ENCODE data around the gene DMD. TPM values are rescaled to one million over a fixed set of nuclear protein-coding genes. Genes with fewer than 3 reads are reported as not detected.

DMD gene
- total RNA-seq, 1 donor from 2014 or later: 22.2 TPM

DNA sequence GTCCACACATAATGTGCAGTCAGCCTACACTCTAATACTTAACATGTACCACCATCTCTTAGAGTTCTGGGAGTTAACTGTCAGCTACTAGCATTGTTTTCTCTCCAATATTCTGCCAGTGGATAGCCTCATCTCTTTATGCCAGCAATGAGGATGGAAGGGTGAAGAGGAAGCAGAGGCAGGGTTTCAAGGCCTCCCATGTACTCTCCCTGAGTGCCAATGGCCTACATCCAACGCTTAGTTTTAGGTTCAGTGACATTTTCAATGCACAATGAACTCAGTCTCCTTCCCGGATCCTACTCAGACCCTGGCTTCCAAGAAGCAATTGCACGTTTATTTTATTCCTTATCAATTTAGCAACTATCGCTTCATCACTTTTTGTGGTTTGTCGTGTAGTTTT, 686.1 kb downstream of the DMD start:
- H3K9me3 ChIP-seq (ENCODE audit: insufficient read depth, low read depth, low read length): no peaks in the 10 kb centered on the region
- H3K4me1 ChIP-seq (ENCODE audit: insufficient read depth, low read length): no peaks in the 10 kb centered on the region
- no peaks in the 10 kb centered on the region for H3K36me3 ChIP-seq (ENCODE audit: insufficient read depth, low read length)
- H3K9me3 Mint-ChIP-seq (ENCODE audit: unreplicated experiment): no peaks in the 10 kb centered on the region
- no peak for DNase-seq (ENCODE audit: low read depth)
- no peak for TF ChIP-seq EZH2 (IDR thresholded peaks at IDR 0.05; ENCODE audit: insufficient read depth, low read length)
- no peak for TF ChIP-seq CTCF (IDR thresholded peaks at IDR 0.05; ENCODE audit: insufficient read depth, low read depth, low read length)
- peaks cover 2% of the 10 kb centered on the region for H3K4me1 Mint-ChIP-seq (ENCODE audit: low read depth, unreplicated experiment)
- no peak overlapping the region for H3K9ac ChIP-seq (ENCODE audit: low read length)
- no peak overlapping the region for H2AFZ ChIP-seq (ENCODE audit: low read depth, low read length)
- H3K27ac Mint-ChIP-seq (ENCODE audit: unreplicated experiment): no peak overlapping the region
- no peak overlapping the region for H3K4me3 ChIP-seq (ENCODE audit: insufficient read depth, low read depth, low read length)
- H3K27me3 Mint-ChIP-seq (ENCODE audit: low read depth, unreplicated experiment): no peaks in the 10 kb centered on the region
- no peak overlapping the region for H3K27ac ChIP-seq (ENCODE audit: low read depth, low read length)
- H3K4me2 ChIP-seq (ENCODE audit: low read length): no peak overlapping the region
- no peaks in the 10 kb centered on the region for H3K79me2 ChIP-seq (ENCODE audit: insufficient read depth, low read length)
- FAIRE-seq: no peak
- no peaks in the 10 kb centered on the region for H3K27me3 ChIP-seq (ENCODE audit: insufficient read depth, low read length)
- no peaks in the 10 kb centered on the region for H3K36me3 Mint-ChIP-seq (ENCODE audit: low read depth, unreplicated experiment)
- H3K4me3 Mint-ChIP-seq (ENCODE audit: unreplicated experiment): no peak overlapping the region
- H4K20me1 ChIP-seq (ENCODE audit: insufficient read depth, low read length): no peaks in the 10 kb centered on the region

GRCh38 chrX:32524385-32524784, 687.0 kb downstream of the DMD start:
- Mint-ChIP-seq H3K27me3 (ENCODE audit: low read depth, unreplicated experiment) (no peaks in the 10 kb centered on the region), H3K9me3 (ENCODE audit: unreplicated experiment) (no peaks in the 10 kb centered on the region), H3K4me1 (ENCODE audit: low read depth, unreplicated experiment) (peaks cover 2% of the 10 kb centered on the region), H3K36me3 (ENCODE audit: low read depth, unreplicated experiment) (no peaks in the 10 kb centered on the region), H3K4me3 (ENCODE audit: unreplicated experiment) (no peak overlapping the region), H3K27ac (ENCODE audit: unreplicated experiment) (no peak overlapping the region)
- no peaks in the 10 kb centered on the region for H3K79me2 ChIP-seq (ENCODE audit: insufficient read depth, low read length)
- no peak overlapping the region for H3K4me3 ChIP-seq (ENCODE audit: insufficient read depth, low read depth, low read length)
- no peaks in the 10 kb centered on the region for H3K9me3 ChIP-seq (ENCODE audit: insufficient read depth, low read depth, low read length)
- H3K36me3 ChIP-seq (ENCODE audit: insufficient read depth, low read length): no peaks in the 10 kb centered on the region
- DNase-seq (ENCODE audit: low read depth): no peak
- H4K20me1 ChIP-seq (ENCODE audit: insufficient read depth, low read length): no peaks in the 10 kb centered on the region
- no peak overlapping the region for H2AFZ ChIP-seq (ENCODE audit: low read depth, low read length)
- H3K4me2 ChIP-seq (ENCODE audit: low read length): no peak overlapping the region
- TF ChIP-seq EZH2 (IDR thresholded peaks at IDR 0.05; ENCODE audit: insufficient read depth, low read length): no peak
- no peak for TF ChIP-seq CTCF (IDR thresholded peaks at IDR 0.05; ENCODE audit: insufficient read depth, low read depth, low read length)
- peak; percentile 55 for FAIRE-seq
- H3K27me3 ChIP-seq (ENCODE audit: insufficient read depth, low read length): no peaks in the 10 kb centered on the region
- H3K27ac ChIP-seq (ENCODE audit: low read depth, low read length): no peak overlapping the region
- no peaks in the 10 kb centered on the region for H3K4me1 ChIP-seq (ENCODE audit: insufficient read depth, low read length)
- no peak overlapping the region for H3K9ac ChIP-seq (ENCODE audit: low read length)

- Mint-ChIP-seq H3K27me3 (ENCODE audit: low read depth, unreplicated experiment) (no peaks in the 10 kb centered on the region), H3K36me3 (ENCODE audit: low read depth, unreplicated experiment) (no peaks in the 10 kb centered on the region), H3K9me3 (ENCODE audit: unreplicated experiment) (no peaks in the 10 kb centered on the region), H3K4me1 (ENCODE audit: low read depth, unreplicated experiment) (peaks cover 2% of the 10 kb centered on the region), H3K4me3 (ENCODE audit: unreplicated experiment) (no peak overlapping the region), H3K27ac (ENCODE audit: unreplicated experiment) (no peak overlapping the region)
- H4K20me1 ChIP-seq (ENCODE audit: insufficient read depth, low read length): no peaks in the 10 kb centered on the region
- H3K4me3 ChIP-seq (ENCODE audit: insufficient read depth, low read depth, low read length): no peak overlapping the region
- H3K36me3 ChIP-seq (ENCODE audit: insufficient read depth, low read length): no peaks in the 10 kb centered on the region
- FAIRE-seq (no peak), DNase-seq (ENCODE audit: low read depth) (no peak)
- H3K27me3 ChIP-seq (ENCODE audit: insufficient read depth, low read length): no peaks in the 10 kb centered on the region
- H3K4me2 ChIP-seq (ENCODE audit: low read length): no peak overlapping the region
- no peak overlapping the region for H3K27ac ChIP-seq (ENCODE audit: low read depth, low read length)
- no peak overlapping the region for H3K9ac ChIP-seq (ENCODE audit: low read length)
- H3K9me3 ChIP-seq (ENCODE audit: insufficient read depth, low read depth, low read length): no peaks in the 10 kb centered on the region
- no peak overlapping the region for H2AFZ ChIP-seq (ENCODE audit: low read depth, low read length)
- H3K79me2 ChIP-seq (ENCODE audit: insufficient read depth, low read length): no peaks in the 10 kb centered on the region
- TF ChIP-seq CTCF (IDR thresholded peaks at IDR 0.05; ENCODE audit: insufficient read depth, low read depth, low read length): no peak
- no peak for TF ChIP-seq EZH2 (IDR thresholded peaks at IDR 0.05; ENCODE audit: insufficient read depth, low read length)
- H3K4me1 ChIP-seq (ENCODE audit: insufficient read depth, low read length): no peaks in the 10 kb centered on the region
Observed at GRCh38 chrX:32520789-32521188, 690.6 kb downstream of the DMD start.

Data from astrocyte (in vitro differentiated cells and primary cell).